ENCODE data around the gene MARCHF9.

DNA sequence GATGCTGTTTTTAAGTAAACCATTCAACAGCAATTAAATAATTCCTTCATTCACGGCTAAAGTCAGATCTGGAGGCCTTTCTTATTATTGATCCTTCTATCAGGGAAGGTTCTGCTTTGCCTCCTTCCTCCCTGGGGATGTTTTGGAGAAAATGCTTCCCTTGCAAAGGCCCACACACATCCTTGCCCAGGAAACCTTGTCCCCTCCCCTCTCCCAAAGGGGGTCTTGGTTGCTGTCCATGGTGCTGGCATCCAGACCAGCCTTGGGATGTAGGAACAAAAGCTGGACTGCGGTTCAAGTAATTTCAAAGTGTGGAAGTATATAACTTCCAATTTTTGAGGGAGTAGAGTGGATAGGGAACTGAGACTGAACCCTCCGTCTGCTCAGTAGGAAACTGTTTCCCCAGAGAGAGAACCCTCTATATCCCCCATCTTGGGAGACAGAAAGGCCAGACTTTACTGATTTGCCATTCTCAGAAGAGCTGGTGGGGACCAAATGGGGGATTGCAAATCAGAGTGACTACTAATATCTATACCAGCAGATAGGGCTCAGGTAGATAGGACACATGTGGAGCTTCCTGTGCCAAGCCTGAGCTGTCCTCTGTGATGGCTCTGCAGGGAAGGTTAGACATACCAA lies 5.6 kb downstream of the MARCHF9 start:
- TF ChIP-seq POLR2AphosphoS5 (IDR thresholded peaks at IDR 0.05; ENCODE audit: borderline replicate concordance, low read depth, low read length) (no peak), EZH2 (IDR thresholded peaks at IDR 0.05) (no peak), FOXP2 (optimal IDR thresholded peaks at IDR 0.05; ENCODE audit: control extremely low read depth, extremely low read length, insufficient read depth) (no peak)
